Measurements from ENCODE around the gene SLCO4A1.

Gene SLCO4A1

DNA sequence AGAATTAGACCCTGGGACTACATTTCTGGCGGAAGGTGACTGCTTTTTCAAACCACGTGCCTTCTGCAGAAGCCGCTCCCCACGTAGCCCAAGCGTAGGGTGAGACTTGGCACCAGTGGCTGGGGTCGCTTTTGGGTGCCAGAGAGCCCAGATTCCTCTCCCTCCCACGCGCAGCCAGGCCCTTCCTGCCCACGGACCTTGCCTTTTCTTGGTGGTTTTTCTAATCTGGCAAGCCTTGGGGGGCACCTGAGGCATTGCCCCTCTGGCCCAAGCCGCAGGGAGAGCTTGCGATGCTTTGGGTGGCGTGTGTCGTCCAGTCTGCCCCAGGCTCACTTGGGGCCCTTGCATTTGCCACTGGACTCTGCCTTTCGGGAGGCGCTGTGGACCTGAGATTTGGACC lies 3.3 kb downstream of the SLCO4A1 start:
- TF ChIP-seq, protein P1, sequence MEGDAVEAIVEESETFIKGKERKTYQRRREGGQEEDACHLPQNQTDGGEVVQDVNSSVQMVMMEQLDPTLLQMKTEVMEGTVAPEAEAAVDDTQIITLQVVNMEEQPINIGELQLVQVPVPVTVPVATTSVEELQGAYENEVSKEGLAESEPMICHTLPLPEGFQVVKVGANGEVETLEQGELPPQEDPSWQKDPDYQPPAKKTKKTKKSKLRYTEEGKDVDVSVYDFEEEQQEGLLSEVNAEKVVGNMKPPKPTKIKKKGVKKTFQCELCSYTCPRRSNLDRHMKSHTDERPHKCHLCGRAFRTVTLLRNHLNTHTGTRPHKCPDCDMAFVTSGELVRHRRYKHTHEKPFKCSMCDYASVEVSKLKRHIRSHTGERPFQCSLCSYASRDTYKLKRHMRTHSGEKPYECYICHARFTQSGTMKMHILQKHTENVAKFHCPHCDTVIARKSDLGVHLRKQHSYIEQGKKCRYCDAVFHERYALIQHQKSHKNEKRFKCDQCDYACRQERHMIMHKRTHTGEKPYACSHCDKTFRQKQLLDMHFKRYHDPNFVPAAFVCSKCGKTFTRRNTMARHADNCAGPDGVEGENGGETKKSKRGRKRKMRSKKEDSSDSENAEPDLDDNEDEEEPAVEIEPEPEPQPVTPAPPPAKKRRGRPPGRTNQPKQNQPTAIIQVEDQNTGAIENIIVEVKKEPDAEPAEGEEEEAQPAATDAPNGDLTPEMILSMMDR (conservative IDR thresholded peaks at IDR 0.05; ENCODE audit: low read depth, low read length) = no peak
- H3K4me3 ChIP-seq (ENCODE audit: low read length) = no peak overlapping the region
- no peak for DNase-seq (ENCODE audit: low read depth)

DNA sequence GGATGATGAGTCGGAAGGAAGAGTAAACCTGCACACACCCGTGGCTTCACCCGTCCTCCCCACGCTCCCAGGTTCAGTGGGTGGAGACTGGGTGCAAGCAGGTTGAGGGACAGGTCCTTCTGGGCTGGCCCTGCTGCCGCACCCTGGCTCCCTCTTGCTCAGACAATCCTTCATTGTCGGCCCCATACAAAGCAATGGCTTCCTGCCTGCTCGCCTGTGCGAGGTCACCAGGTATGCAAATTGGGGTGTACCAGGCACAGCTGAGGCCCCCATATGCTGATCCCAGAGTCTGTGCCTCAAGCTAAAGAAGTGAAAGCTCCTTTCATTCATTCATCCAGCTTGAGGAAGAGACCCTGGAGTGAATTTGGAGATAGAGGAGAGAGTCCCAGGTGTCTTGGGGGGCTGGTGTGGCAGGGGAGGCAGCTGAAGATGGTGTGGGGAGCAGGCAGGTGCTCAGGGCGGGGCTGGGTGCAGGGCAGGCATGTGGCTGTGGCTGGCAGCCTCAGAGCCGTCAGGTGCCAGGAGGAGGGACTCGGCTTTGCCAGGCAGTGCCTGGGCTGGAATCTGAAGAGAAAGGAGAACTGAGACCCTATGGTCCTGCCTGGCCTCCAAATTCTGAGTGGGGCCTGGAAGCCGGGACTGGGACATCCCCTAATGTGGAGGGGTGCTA lies 4.7 kb downstream of the SLCO4A1 start:
- TF ChIP-seq, protein P1 (conservative IDR thresholded peaks at IDR 0.05; ENCODE audit: low read depth, low read length) = no peak
- no peak for DNase-seq (ENCODE audit: low read depth)
- no peak overlapping the region for H3K4me3 ChIP-seq (ENCODE audit: low read length)

DNA sequence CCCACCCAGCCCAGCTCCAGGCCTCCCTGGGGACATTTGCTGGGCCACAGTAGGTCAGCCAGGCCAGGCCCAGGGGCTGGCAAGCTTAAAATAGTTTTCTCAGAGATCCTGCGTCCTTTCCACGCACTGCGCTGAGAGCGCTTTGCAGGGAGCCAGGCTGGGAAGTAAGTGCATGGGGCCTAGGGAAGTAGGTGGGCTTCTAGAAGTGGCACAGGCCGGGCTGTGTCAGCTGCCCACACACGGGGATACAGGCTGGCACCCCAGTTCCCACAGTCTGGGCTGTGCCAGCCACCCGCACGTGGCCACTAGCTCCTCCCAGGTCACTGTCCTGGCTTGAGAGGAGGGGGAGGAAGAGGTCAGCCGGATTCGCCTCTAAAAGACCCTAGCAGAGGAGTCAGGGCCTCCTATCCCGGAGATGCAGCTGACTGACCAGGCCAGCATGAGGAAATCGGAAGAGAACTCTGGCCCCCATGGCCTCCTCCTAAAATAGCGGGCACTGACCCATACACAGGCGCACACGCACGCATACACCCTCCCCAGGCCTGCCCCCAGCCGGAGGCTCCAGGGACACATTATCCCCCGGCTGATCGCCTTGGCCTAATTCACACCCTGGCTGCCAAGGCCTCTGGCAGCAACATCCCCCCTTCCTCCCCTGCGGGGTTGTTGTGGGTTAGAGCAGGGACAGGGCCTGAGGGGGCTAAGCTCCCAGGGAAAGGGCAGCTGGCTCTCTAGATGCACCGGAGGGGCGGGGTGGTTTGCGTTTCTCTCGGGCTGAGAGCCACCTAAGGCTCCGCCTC lies 5.4 kb downstream of the SLCO4A1 start:
- TF ChIP-seq, protein P1 (conservative IDR thresholded peaks at IDR 0.05; ENCODE audit: low read depth, low read length) = no peak

DNA sequence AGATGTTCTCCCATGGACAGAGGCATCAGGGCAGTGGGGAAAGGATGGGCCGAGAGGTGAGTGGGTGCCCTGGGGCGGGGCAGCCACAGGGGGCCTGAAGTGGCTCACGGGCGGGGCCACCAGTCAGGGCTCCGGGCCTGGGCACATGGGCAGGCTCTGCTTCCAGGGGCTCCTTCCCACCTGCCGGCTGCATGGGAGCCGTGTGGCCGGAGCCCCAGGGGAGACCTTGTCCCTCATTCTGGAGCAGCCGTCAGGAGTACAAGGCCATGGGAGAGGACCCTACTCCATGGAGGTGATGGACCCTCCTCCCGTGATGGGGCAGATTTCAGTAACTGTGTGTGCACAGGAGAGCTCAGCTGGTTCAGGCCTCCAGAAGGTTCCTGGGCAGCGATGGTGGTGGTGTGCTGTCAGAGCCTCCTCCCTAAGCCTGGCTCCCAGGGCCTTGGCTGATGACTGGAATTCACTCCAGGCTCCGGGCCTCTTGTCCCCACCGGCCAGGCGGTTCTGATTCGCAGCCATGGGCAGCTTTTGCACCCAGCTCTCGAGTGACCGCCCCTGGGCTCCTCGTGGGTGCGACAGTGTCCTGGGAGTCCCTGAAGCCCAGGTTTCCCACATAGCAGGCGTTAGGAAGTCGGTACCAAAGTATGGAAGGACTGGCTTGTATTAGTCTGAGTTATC lies 6.2 kb downstream of the SLCO4A1 start:
- DNase-seq (ENCODE audit: low read depth) = no peak
- TF ChIP-seq, protein P1 (conservative IDR thresholded peaks at IDR 0.05; ENCODE audit: low read depth, low read length) = no peak
- H3K4me3 ChIP-seq (ENCODE audit: low read length) = no peak overlapping the region

More for the DNA sequence above, 5.4 kb downstream of the SLCO4A1 start:
- H3K4me3 ChIP-seq (ENCODE audit: low read length) = no peak overlapping the region
- DNase-seq (ENCODE audit: low read depth) = no peak

DNA sequence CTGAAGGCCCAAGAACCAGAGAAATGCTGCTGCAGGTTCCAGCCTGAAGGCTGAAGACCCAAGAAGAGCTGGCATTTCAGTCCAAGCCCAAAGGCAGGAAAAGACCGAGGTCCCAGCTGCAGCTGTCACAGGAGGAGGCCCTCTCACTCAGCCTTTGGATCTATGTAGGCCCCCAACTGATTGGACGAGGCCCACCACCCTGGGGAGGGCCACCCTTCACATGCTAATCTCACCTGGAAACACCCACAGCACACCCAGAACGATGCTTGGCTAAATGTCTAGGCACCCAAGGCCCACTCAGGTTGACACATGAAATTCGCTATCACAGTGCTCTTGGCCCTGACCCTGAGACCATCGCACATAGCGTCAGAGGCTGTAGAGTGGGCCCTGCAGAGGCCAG lies 6.8 kb downstream of the SLCO4A1 start:
- H3K4me3 ChIP-seq (ENCODE audit: low read length) = no peak overlapping the region
- TF ChIP-seq, protein P1 (conservative IDR thresholded peaks at IDR 0.05; ENCODE audit: low read depth, low read length) = no peak

DNA sequence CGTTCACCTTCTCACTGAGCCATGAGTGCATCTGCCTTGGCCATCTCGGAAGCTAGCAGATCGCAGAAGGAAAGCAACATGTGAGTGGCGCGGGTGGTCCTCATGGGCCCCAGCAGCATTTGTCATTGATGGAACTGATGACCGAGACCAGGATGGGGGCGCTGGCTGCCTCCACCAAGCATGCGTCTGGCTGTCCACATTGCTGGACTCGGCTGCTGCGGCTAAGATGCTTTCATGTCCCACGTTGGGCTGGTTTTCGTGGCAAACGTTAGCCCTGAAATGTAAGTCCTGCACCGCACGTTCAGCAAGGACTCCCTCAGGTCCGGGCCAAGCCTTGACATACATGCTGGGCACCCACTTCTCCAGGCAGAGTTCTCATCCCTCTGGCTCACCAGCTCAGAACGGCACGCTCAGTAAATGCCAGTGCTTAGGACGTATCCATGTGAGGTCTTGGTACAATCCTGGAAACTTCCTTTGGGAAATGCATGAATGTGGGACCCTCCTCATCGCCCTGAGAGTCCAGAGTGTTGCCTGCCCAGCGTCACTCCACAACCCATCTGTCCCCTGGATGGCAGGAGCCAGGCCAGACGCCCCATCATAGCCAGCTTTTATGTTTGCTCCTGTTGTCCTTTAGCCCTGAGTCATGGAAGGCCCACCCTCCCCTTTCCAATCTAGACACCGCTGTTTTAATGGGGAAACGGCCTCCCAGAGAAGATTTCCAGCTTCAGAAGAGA lies 8.4 kb downstream of the SLCO4A1 start:
- TF ChIP-seq, protein P1 (conservative IDR thresholded peaks at IDR 0.05; ENCODE audit: low read depth, low read length) = no peak
- DNase-seq (ENCODE audit: low read depth) = no peak
- H3K4me3 ChIP-seq (ENCODE audit: low read length) = no peak overlapping the region

More for the DNA sequence above, 6.8 kb downstream of the SLCO4A1 start:
- DNase-seq (ENCODE audit: low read depth) = no peak
